IMR-90 (cell line): Measurements from ENCODE around the gene NPS. TPM values are rescaled to one million over a fixed set of nuclear protein-coding genes. Genes with fewer than 3 reads are reported as not detected.

Source experiments
- ATAC-seq: fragments of 200-7000 bp; cut with Tn5 transposase; 2 replicates; pipeline ENCODE4 v1.9.1; 2020; ENCODE audit warnings: low read depth, mild to moderate bottlenecking, moderate library complexity
- BruUV-seq: library from RNA; stranded (reverse); fragments of 400-500 nt; replicated peaks from 2 replicates; lab custom pipeline; 2021; lab: Mats Ljungman, UMichigan
- CTCF ChIA-PET: fragments of 300-600 bp; formaldehyde crosslinking; extraction: SDS; loops from one replicate; lab custom pipeline; 2021; ENCODE audit warnings: antibody characterized with exemption; lab: Yijun Ruan, JAX
- POLR2A ChIA-PET: fragments of 300-600 bp; sonication (Branson Sonifier 250); formaldehyde crosslinking; loops from one replicate; lab custom pipeline; 2022; ENCODE audit warnings: antibody characterized with exemption; ENCODE audit not compliant: unreplicated experiment; lab: Charles Lee
- DNase-seq: peaks from one replicate; pipeline ENCODE4 v3.0.0; 2013
- H2AFZ ChIP-seq: replicated peaks from 2 replicates; pipeline ENCODE3; 2013; ENCODE audit warnings: low read length, mild to moderate bottlenecking; ENCODE audit not compliant: poor library complexity
- H2AK5ac ChIP-seq: 2 replicates; pipeline ENCODE4 v1.6.1; 2013; ENCODE audit warnings: low read depth, low read length, inconsistent platforms
- H2AK9ac ChIP-seq: replicated peaks from 2 replicates; pipeline ENCODE3; 2013; ENCODE audit warnings: mild to moderate bottlenecking, low read depth, low read length, moderate library complexity; ENCODE audit not compliant: poor library complexity
- H2BK120ac ChIP-seq: 2 replicates; pipeline ENCODE4 v1.6.1; 2013; ENCODE audit warnings: low read depth, low read length, inconsistent platforms
- H2BK15ac ChIP-seq: 3 replicates; pipeline ENCODE4 v1.6.1; 2013; ENCODE audit warnings: low read depth, low read length, inconsistent platforms
- H2BK20ac ChIP-seq: 2 replicates; pipeline ENCODE4 v1.6.1; 2013; ENCODE audit warnings: low read depth, mild to moderate bottlenecking, inconsistent platforms, low read length, moderate library complexity
- H2BK5ac ChIP-seq: 2 replicates; pipeline ENCODE4 v1.6.1; 2013; ENCODE audit warnings: mild to moderate bottlenecking, low read depth, low read length, inconsistent platforms; ENCODE audit not compliant: poor library complexity, severe bottlenecking
- H3K14ac ChIP-seq: replicated peaks from 2 replicates; pipeline ENCODE4 v1.6.1; 2013; ENCODE audit warnings: low read depth, low read length, inconsistent platforms
- H3K18ac ChIP-seq: 2 replicates; pipeline ENCODE4 v1.6.1; 2013; ENCODE audit warnings: low read depth, low read length, control low read depth
- H3K23ac ChIP-seq: 2 replicates; pipeline ENCODE4 v1.6.1; 2013; ENCODE audit warnings: low read depth, low read length, inconsistent platforms
- H3K27ac ChIP-seq: 2 replicates; pipeline ENCODE4 v1.5.1; 2013; ENCODE audit warnings: mild to moderate bottlenecking, control low read depth, low read length; ENCODE audit not compliant: insufficient read depth
- H3K27me3 ChIP-seq: 2 replicates; pipeline ENCODE4 v1.6.1; 2013; ENCODE audit warnings: low read length; ENCODE audit not compliant: control insufficient read depth, insufficient read depth
- H3K36me3 ChIP-seq: 2 replicates; pipeline ENCODE4 v1.6.1; 2013; ENCODE audit warnings: low read length, mixed read lengths; ENCODE audit not compliant: control insufficient read depth, insufficient read depth
- H3K4ac ChIP-seq: 2 replicates; pipeline ENCODE4 v1.6.1; 2013; ENCODE audit warnings: low read depth, low read length, inconsistent platforms
- H3K4me1 ChIP-seq: 2 replicates; pipeline ENCODE4 v1.6.1; 2013; ENCODE audit warnings: low read length, mixed read lengths; ENCODE audit not compliant: control insufficient read depth, insufficient read depth
- H3K4me2 ChIP-seq: 2 replicates; pipeline ENCODE4 v1.6.1; 2013; ENCODE audit warnings: low read depth, mild to moderate bottlenecking, control low read depth, low read length, moderate library complexity
- H3K4me3 ChIP-seq: 2 replicates; pipeline ENCODE4 v1.5.1; 2013; ENCODE audit warnings: low read depth, mild to moderate bottlenecking, control low read depth, low read length, moderate library complexity; ENCODE audit not compliant: insufficient read depth
- H3K56ac ChIP-seq: 2 replicates; pipeline ENCODE4 v1.6.1; 2013; ENCODE audit warnings: low read length, inconsistent platforms; ENCODE audit not compliant: insufficient read depth; ENCODE audit errors: extremely low read depth
- H3K79me1 ChIP-seq, 2 experiments: 2 replicates each; pipeline ENCODE4 v1.6.1; 2013; ENCODE audit warnings: low read length in 2 of 2, inconsistent platforms in 1 of 2, low read depth in 1 of 2
- H3K9ac ChIP-seq: 2 replicates; pipeline ENCODE4 v1.6.1; 2013; ENCODE audit warnings: low read depth, low read length, control low read depth
- H3K9me1 ChIP-seq: 2 replicates; pipeline ENCODE4 v1.6.1; 2013; ENCODE audit warnings: low read length, inconsistent platforms; ENCODE audit not compliant: insufficient read depth
- H3K9me3 ChIP-seq: 2 replicates; pipeline ENCODE4 v1.6.1; 2013; ENCODE audit warnings: low read length; ENCODE audit not compliant: control insufficient read depth, insufficient read depth
- H4K20me1 ChIP-seq: 2 replicates; pipeline ENCODE4 v1.6.1; 2013; ENCODE audit warnings: low read length, inconsistent platforms; ENCODE audit not compliant: insufficient read depth
- H4K5ac ChIP-seq: 2 replicates; pipeline ENCODE4 v1.6.1; 2013; ENCODE audit warnings: mild to moderate bottlenecking, low read depth, low read length, control low read depth
- H4K8ac ChIP-seq, 2 experiments: 2 replicates each; pipeline ENCODE4 v1.6.1; 2013; ENCODE audit warnings: low read depth in 2 of 2, low read length in 2 of 2, control low read depth in 1 of 2, inconsistent platforms in 1 of 2
- H4K91ac ChIP-seq: 2 replicates; pipeline ENCODE4 v1.6.1; 2013; ENCODE audit warnings: low read depth, low read length, inconsistent platforms; ENCODE audit not compliant: insufficient read depth
- FOS ChIP-seq: fragments of 150-350 bp; IDR thresholded peaks from 2 replicates; pipeline ENCODE4 v1.6.1; 2016; ENCODE audit warnings: low read depth, low read length
- POLR2A ChIP-seq: IDR thresholded peaks from 2 replicates; pipeline ENCODE4 v1.6.1; 2012; ENCODE audit warnings: mild to moderate bottlenecking, low read depth, low read length
- RCOR1 ChIP-seq: IDR thresholded peaks from 2 replicates; pipeline ENCODE4 v1.6.1; 2012; ENCODE audit warnings: mild to moderate bottlenecking, low read length, improper control_type of control experiment; ENCODE audit not compliant: insufficient replicate concordance
- USF2 ChIP-seq: fragments of 150-350 bp; IDR thresholded peaks from 2 replicates; pipeline ENCODE4 v1.6.1; 2017; ENCODE audit warnings: mild to moderate bottlenecking, antibody characterized with exemption, low read length, low read depth
- whole genome bisulfite sequencing, 2 experiments: methylation state at CpG; one replicate each; pipeline versions ENCODE4 v1.1.5 to v1.1.7; 2013; ENCODE audit warnings: missing lambda C conversion rate in 2 of 2; ENCODE audit not compliant: insufficient read length in 1 of 2; ENCODE audit errors: extremely low coverage in 2 of 2; 5-methylcytosine and 5-hydroxymethylcytosine counted together
- dilution Hi-C: fragments of 300-500 bp; cut with HindIII; formaldehyde crosslinking; loops from one replicate; pipeline ENCODE4 v1.14.3; 2018; ENCODE audit warnings: low sequenced_read_pairs; ENCODE audit not compliant: unreplicated experiment
- in situ Hi-C: fragments of 300-500 bp; cut with MboI; formaldehyde crosslinking; loops from 3 replicates; pipeline ENCODE4 v1.14.3; 2019; ENCODE audit warnings: low sequenced_read_pairs, inconsistent platforms, mixed read lengths
- intact Hi-C: fragments of 100-400 bp; cut with micrococcal nuclease; formaldehyde crosslinking; loops from 2 replicates; pipeline ENCODE4 v1.10.0; 2022
- polyA plus RNA-seq, 3 experiments: library from polyadenylated mRNA; depleted of rRNA; stranded (reverse); fragments of >200 nt; gene quantifications; 2 replicates each; pipeline ENCODE4 v1.2.3, GENCODE V29; 2012; ENCODE audit warnings: low replicate concordance in 1 of 3
- total RNA-seq: library from RNA; depleted of rRNA; stranded (reverse); fragments of >200 nt; gene quantifications from 2 replicates; pipeline ENCODE4 v1.2.3, GENCODE V29; 2012

The NPS gene
- total and polyA plus RNA-seq, 2 of the 4 experiments (the other 2 are of a cell fraction): not detected

GRCh38 chr10:127522298-127522697, 26.8 kb upstream of the NPS start:
- no TSS peak for BruUV-seq
- Histone ChIP-seq H2AK9ac (no peak overlapping the region), H3K56ac (no peak overlapping the region), H2AK5ac (no peak overlapping the region), H3K9me1 (no peaks in the 10 kb centered on the region), H3K4me3 (no peak overlapping the region), H3K9ac (no peak overlapping the region), H3K14ac (no peak overlapping the region), H3K36me3 (no peaks in the 10 kb centered on the region), H3K18ac (no peak overlapping the region), H4K20me1 (no peaks in the 10 kb centered on the region), H3K23ac (no peak overlapping the region), H3K27ac (no peak overlapping the region), H3K9me3 (peaks cover 2% of the 10 kb centered on the region; the same call in 1 of the 2 replicates), H2BK15ac (no peak overlapping the region), H2BK20ac (no peak overlapping the region), H3K4ac (no peak overlapping the region), H3K79me1 (no peaks in the 10 kb centered on the region), H4K91ac (no peak overlapping the region), H3K27me3 (no peaks in the 10 kb centered on the region), H4K5ac (no peak overlapping the region), H3K4me1 (no peaks in the 10 kb centered on the region), H3K4me2 (no peak overlapping the region), H4K8ac (no peak overlapping the region), H2BK120ac (no peak overlapping the region), H2BK5ac (no peak overlapping the region), H2AFZ (no peak overlapping the region)
- TF ChIP-seq USF2: no peak
- no peak for TF ChIP-seq RCOR1
- no peak for TF ChIP-seq FOS
- TF ChIP-seq POLR2A: no peak
- intact Hi-C loops: no loop called here
- ATAC-seq (no peak), DNase-seq (no peak)
- CTCF ChIA-PET: no interaction called here
- POLR2A ChIA-PET: no interaction called here
- dilution Hi-C loops: no loop called here
- in situ Hi-C loops: no loop called here
- WGBS, 2 experiments: no CpG with 5 or more reads among the region's 3 CpGs
